ENCODE data around the gene HPCAL1.

Gene HPCAL1

GRCh38 chr2:10410823-10411437 lies 108.2 kb downstream of the HPCAL1 start:
- ChIA-PET CTCF (interaction anchor here (0.6 to 8.3 kb wide), 15 partner anchors 12 to 159 kb away, joined by 3 to 94 read pairs (median 23); partner anchors contain the start of gene HPCAL1), POLR2A (interaction anchor here (0.6 kb wide), 1 partner anchor 52 kb away, joined by 3 read pairs; no protein-coding TSS in a partner anchor)
- peaks cover 14 to 59% (median 54%) of the 10 kb centered on the region in 4 experiments for H3K4me1 ChIP-seq (ENCODE audit: control extremely low read depth in 1 of 4, control insufficient read depth in 4 of 4, insufficient read depth in 4 of 4, low read length in 3 of 4)
- H3K4me3 ChIP-seq (ENCODE audit: control insufficient read depth in 1 of 7, extremely low read depth in 1 of 7, insufficient read depth in 4 of 7, low read depth in 2 of 7, low read length in 6 of 7): peak overlapping the region in 3 of 7 experiments; percentile 23 to 46 (median 38)
- peaks cover 0 to 4% (median 0%) of the 10 kb centered on the region in 5 experiments for H3K9me3 ChIP-seq (ENCODE audit: control extremely low read depth in 1 of 5, control insufficient read depth in 4 of 5, insufficient read depth in 2 of 5, low read depth in 1 of 5, low read length in 4 of 5)
- peak overlapping the region; percentile 19 to 80 for H3K27ac ChIP-seq (ENCODE audit: insufficient read depth in 1 of 2, low read depth in 1 of 2, low read length in 2 of 2, poor library complexity in 1 of 2, severe bottlenecking in 2 of 2)
- peaks cover 0 to 15% (median 10%) of the 10 kb centered on the region in 4 experiments for H3K36me3 ChIP-seq (ENCODE audit: control insufficient read depth in 4 of 4, insufficient read depth in 4 of 4, low read length in 3 of 4)
- WGBS (ENCODE audit: insufficient coverage): 70% methylated on average over 13 of the region's 13 CpGs
- H3K27me3 ChIP-seq (replicated peaks in 2 of 5; ENCODE audit: control insufficient read depth in 4 of 5, insufficient read depth in 5 of 5, low read length in 4 of 5): no peaks in the 10 kb centered on the region
- DNase-seq: no peak

GRCh38 chr2:10411557-10411956 lies 108.9 kb downstream of the HPCAL1 start:
- no peak for DNase-seq
- WGBS (ENCODE audit: insufficient coverage): 100% methylated on average over 8 of the region's 8 CpGs
- Histone ChIP-seq H3K27ac (ENCODE audit: insufficient read depth in 1 of 2, low read depth in 1 of 2, low read length in 2 of 2, poor library complexity in 1 of 2, severe bottlenecking in 2 of 2) (no peak overlapping the region), H3K36me3 (ENCODE audit: control insufficient read depth in 4 of 4, insufficient read depth in 4 of 4, low read length in 3 of 4) (peaks cover 0 to 12% (median 8%) of the 10 kb centered on the region in 4 experiments), H3K4me1 (ENCODE audit: control extremely low read depth in 1 of 4, control insufficient read depth in 4 of 4, insufficient read depth in 4 of 4, low read length in 3 of 4) (peaks cover 14 to 53% (median 50%) of the 10 kb centered on the region in 4 experiments), H3K4me3 (ENCODE audit: control insufficient read depth in 1 of 7, extremely low read depth in 1 of 7, insufficient read depth in 4 of 7, low read depth in 2 of 7, low read length in 6 of 7) (no peak overlapping the region), H3K9me3 (ENCODE audit: control extremely low read depth in 1 of 5, control insufficient read depth in 4 of 5, insufficient read depth in 2 of 5, low read depth in 1 of 5, low read length in 4 of 5) (peaks cover 0 to 4% (median 0%) of the 10 kb centered on the region in 5 experiments), H3K27me3 (replicated peaks in 2 of 5; ENCODE audit: control insufficient read depth in 4 of 5, insufficient read depth in 5 of 5, low read length in 4 of 5) (no peaks in the 10 kb centered on the region)
- ChIA-PET CTCF (interaction anchor here (1.1 to 6.0 kb wide), 4 partner anchors 23 to 160 kb away, joined by 3 to 76 read pairs (median 44); partner anchors contain the start of gene HPCAL1), POLR2A (no interaction called here)

- POLR2A ChIA-PET: no interaction called here
- Histone ChIP-seq H3K36me3 (ENCODE audit: control insufficient read depth in 4 of 4, insufficient read depth in 4 of 4, low read length in 3 of 4) (peaks cover 0 to 12% (median 6%) of the 10 kb centered on the region in 4 experiments), H3K9me3 (ENCODE audit: control extremely low read depth in 1 of 5, control insufficient read depth in 4 of 5, insufficient read depth in 2 of 5, low read depth in 1 of 5, low read length in 4 of 5) (peaks cover 0 to 4% (median 0%) of the 10 kb centered on the region in 5 experiments), H3K4me1 (ENCODE audit: control extremely low read depth in 1 of 4, control insufficient read depth in 4 of 4, insufficient read depth in 4 of 4, low read length in 3 of 4) (peaks cover 13 to 45% (median 42%) of the 10 kb centered on the region in 4 experiments), H3K27ac (ENCODE audit: insufficient read depth in 1 of 2, low read depth in 1 of 2, low read length in 2 of 2, poor library complexity in 1 of 2, severe bottlenecking in 2 of 2) (no peak overlapping the region), H3K27me3 (replicated peaks in 2 of 5; ENCODE audit: control insufficient read depth in 4 of 5, insufficient read depth in 5 of 5, low read length in 4 of 5) (no peaks in the 10 kb centered on the region), H3K4me3 (ENCODE audit: control insufficient read depth in 1 of 7, extremely low read depth in 1 of 7, insufficient read depth in 4 of 7, low read depth in 2 of 7, low read length in 6 of 7) (no peak overlapping the region)
- DNase-seq: peak in 2 of 3 donors; percentile 34 to 41
- CTCF ChIA-PET: interaction anchor here (5.7 to 6.0 kb wide), 2 partner anchors 110 to 142 kb away, joined by 46 to 76 read pairs; partner anchors contain the start of gene HPCAL1
- WGBS (ENCODE audit: insufficient coverage): 92% methylated on average over 1 of the region's 3 CpGs
Observed at GRCh38 chr2:10412380-10412779, 109.7 kb downstream of the HPCAL1 start.

GRCh38 chr2:10413503-10413902 lies 110.8 kb downstream of the HPCAL1 start:
- CTCF ChIA-PET: interaction anchor here (1.0 kb wide), 1 partner anchor 129 kb away, joined by 3 read pairs; no protein-coding TSS in a partner anchor
- POLR2A ChIA-PET: no interaction called here
- Histone ChIP-seq H3K27ac (ENCODE audit: insufficient read depth in 1 of 2, low read depth in 1 of 2, low read length in 2 of 2, poor library complexity in 1 of 2, severe bottlenecking in 2 of 2) (no peak overlapping the region), H3K27me3 (replicated peaks in 2 of 5; ENCODE audit: control insufficient read depth in 4 of 5, insufficient read depth in 5 of 5, low read length in 4 of 5) (no peaks in the 10 kb centered on the region), H3K4me1 (ENCODE audit: control extremely low read depth in 1 of 4, control insufficient read depth in 4 of 4, insufficient read depth in 4 of 4, low read length in 3 of 4) (peaks cover 7 to 33% (median 31%) of the 10 kb centered on the region in 4 experiments), H3K9me3 (ENCODE audit: control extremely low read depth in 1 of 5, control insufficient read depth in 4 of 5, insufficient read depth in 2 of 5, low read depth in 1 of 5, low read length in 4 of 5) (peaks cover 0 to 4% (median 0%) of the 10 kb centered on the region in 5 experiments), H3K4me3 (ENCODE audit: control insufficient read depth in 1 of 7, extremely low read depth in 1 of 7, insufficient read depth in 4 of 7, low read depth in 2 of 7, low read length in 6 of 7) (no peak overlapping the region), H3K36me3 (ENCODE audit: control insufficient read depth in 4 of 4, insufficient read depth in 4 of 4, low read length in 3 of 4) (peaks cover 0 to 12% (median 6%) of the 10 kb centered on the region in 4 experiments)
- no peak for DNase-seq
- WGBS (ENCODE audit: insufficient coverage): 93% methylated on average over 9 of the region's 10 CpGs

GRCh38 chr2:10413991-10414451 lies 111.3 kb downstream of the HPCAL1 start:
- Histone ChIP-seq H3K9me3 (ENCODE audit: control extremely low read depth in 1 of 5, control insufficient read depth in 4 of 5, insufficient read depth in 2 of 5, low read depth in 1 of 5, low read length in 4 of 5) (peaks cover 0 to 4% (median 0%) of the 10 kb centered on the region in 5 experiments), H3K27ac (ENCODE audit: insufficient read depth in 1 of 2, low read depth in 1 of 2, low read length in 2 of 2, poor library complexity in 1 of 2, severe bottlenecking in 2 of 2) (no peak overlapping the region), H3K4me1 (ENCODE audit: control extremely low read depth in 1 of 4, control insufficient read depth in 4 of 4, insufficient read depth in 4 of 4, low read length in 3 of 4) (peaks cover 5 to 28% (median 26%) of the 10 kb centered on the region in 4 experiments), H3K36me3 (ENCODE audit: control insufficient read depth in 4 of 4, insufficient read depth in 4 of 4, low read length in 3 of 4) (peaks cover 0 to 12% (median 6%) of the 10 kb centered on the region in 4 experiments), H3K27me3 (replicated peaks in 2 of 5; ENCODE audit: control insufficient read depth in 4 of 5, insufficient read depth in 5 of 5, low read length in 4 of 5) (no peaks in the 10 kb centered on the region), H3K4me3 (ENCODE audit: control insufficient read depth in 1 of 7, extremely low read depth in 1 of 7, insufficient read depth in 4 of 7, low read depth in 2 of 7, low read length in 6 of 7) (no peak overlapping the region)
- no peak for DNase-seq
- CTCF ChIA-PET: no interaction called here
- 99% methylated on average over 7 of the region's 7 CpGs for WGBS (ENCODE audit: insufficient coverage)
- POLR2A ChIA-PET: no interaction called here

DNA sequence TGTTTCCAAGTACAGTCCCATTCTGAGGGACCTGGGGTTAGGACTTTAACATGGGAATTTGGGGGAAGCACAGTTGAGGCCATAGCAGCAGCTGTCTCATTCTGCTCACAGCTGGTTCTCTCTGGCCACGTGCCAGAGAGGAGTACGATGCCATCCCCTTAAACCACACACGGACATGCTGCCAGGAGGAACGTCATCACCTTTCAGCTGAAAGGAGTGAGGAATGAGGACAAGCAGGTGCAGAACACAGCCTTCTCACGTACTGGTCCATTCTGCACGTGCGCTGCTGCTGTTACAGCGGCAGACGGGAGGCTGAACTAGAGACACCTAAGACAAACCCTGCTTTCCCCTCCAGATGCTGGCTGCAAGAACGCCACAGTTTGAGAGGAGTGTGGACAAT lies 111.9 kb downstream of the HPCAL1 start:
- Histone ChIP-seq H3K27me3 (replicated peaks in 2 of 5; ENCODE audit: control insufficient read depth in 4 of 5, insufficient read depth in 5 of 5, low read length in 4 of 5) (no peaks in the 10 kb centered on the region), H3K9me3 (ENCODE audit: control extremely low read depth in 1 of 5, control insufficient read depth in 4 of 5, insufficient read depth in 2 of 5, low read depth in 1 of 5, low read length in 4 of 5) (peaks cover 0 to 4% (median 0%) of the 10 kb centered on the region in 5 experiments), H3K4me1 (ENCODE audit: control extremely low read depth in 1 of 4, control insufficient read depth in 4 of 4, insufficient read depth in 4 of 4, low read length in 3 of 4) (peaks cover 5 to 23% (median 20%) of the 10 kb centered on the region in 4 experiments), H3K4me3 (ENCODE audit: control insufficient read depth in 1 of 7, extremely low read depth in 1 of 7, insufficient read depth in 4 of 7, low read depth in 2 of 7, low read length in 6 of 7) (no peak overlapping the region), H3K36me3 (ENCODE audit: control insufficient read depth in 4 of 4, insufficient read depth in 4 of 4, low read length in 3 of 4) (peaks cover 0 to 16% (median 6%) of the 10 kb centered on the region in 4 experiments), H3K27ac (ENCODE audit: insufficient read depth in 1 of 2, low read depth in 1 of 2, low read length in 2 of 2, poor library complexity in 1 of 2, severe bottlenecking in 2 of 2) (no peak overlapping the region)
- ChIA-PET CTCF (interaction anchor here (1.0 to 3.4 kb wide), 3 partner anchors 18 to 162 kb away, joined by 3 to 16 read pairs (median 3); no protein-coding TSS in a partner anchor), POLR2A (no interaction called here)
- DNase-seq: no peak
- WGBS (ENCODE audit: insufficient coverage): 90% methylated on average over 5 of the region's 10 CpGs

GRCh38 chr2:10415048-10415447 lies 112.3 kb downstream of the HPCAL1 start:
- WGBS (ENCODE audit: insufficient coverage): 97% methylated on average over 8 of the region's 8 CpGs
- ChIA-PET CTCF (interaction anchor here (1.0 to 3.4 kb wide), 4 partner anchors 17 to 163 kb away, joined by 3 to 16 read pairs (median 3); no protein-coding TSS in a partner anchor), POLR2A (no interaction called here)
- H3K4me3 ChIP-seq (ENCODE audit: control insufficient read depth in 1 of 7, extremely low read depth in 1 of 7, insufficient read depth in 4 of 7, low read depth in 2 of 7, low read length in 6 of 7): no peak overlapping the region
- peaks cover 0 to 4% (median 0%) of the 10 kb centered on the region in 5 experiments for H3K9me3 ChIP-seq (ENCODE audit: control extremely low read depth in 1 of 5, control insufficient read depth in 4 of 5, insufficient read depth in 2 of 5, low read depth in 1 of 5, low read length in 4 of 5)
- H3K4me1 ChIP-seq (ENCODE audit: control extremely low read depth in 1 of 4, control insufficient read depth in 4 of 4, insufficient read depth in 4 of 4, low read length in 3 of 4): peaks cover 5 to 18% (median 16%) of the 10 kb centered on the region in 4 experiments
- H3K27me3 ChIP-seq (replicated peaks in 2 of 5; ENCODE audit: control insufficient read depth in 4 of 5, insufficient read depth in 5 of 5, low read length in 4 of 5): no peaks in the 10 kb centered on the region
- no peak for DNase-seq
- no peak overlapping the region for H3K27ac ChIP-seq (ENCODE audit: insufficient read depth in 1 of 2, low read depth in 1 of 2, low read length in 2 of 2, poor library complexity in 1 of 2, severe bottlenecking in 2 of 2)
- H3K36me3 ChIP-seq (ENCODE audit: control insufficient read depth in 4 of 4, insufficient read depth in 4 of 4, low read length in 3 of 4): peaks cover 0 to 20% (median 6%) of the 10 kb centered on the region in 4 experiments
